ENCODE results near the gene MCF2L.
"Not testable (repeated sequence)": the region's sequence is repeated elsewhere in the genome, so short reads cannot be mapped to it uniquely, and the experiment has no call there.

Gene MCF2L

DNA sequence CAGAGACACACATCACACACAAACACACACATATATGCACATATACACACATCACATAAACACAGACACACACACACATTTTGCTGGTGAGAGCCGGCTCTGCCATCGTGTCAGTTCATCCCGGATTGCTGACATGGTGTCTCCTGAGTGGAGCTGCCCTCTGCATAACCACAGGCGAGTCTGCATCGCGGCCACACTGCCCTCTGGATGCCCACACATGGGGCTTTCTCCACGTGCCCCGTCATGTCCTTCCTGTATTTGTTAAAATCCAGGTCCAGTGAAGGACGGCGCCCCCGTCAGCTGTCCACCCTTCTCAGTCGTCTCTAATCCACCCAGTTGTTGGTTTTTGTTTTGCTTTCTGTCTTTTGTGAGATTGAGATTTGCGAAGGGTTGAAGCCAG lies 84.0 kb downstream of the MCF2L start:
- no peak for DNase-seq (ENCODE audit: insufficient read length)
- TF ChIP-seq POLR2A (IDR thresholded peaks at IDR 0.05; ENCODE audit: low read depth, low read length): no peak
- no peak for TF ChIP-seq TAF1 (IDR thresholded peaks at IDR 0.05; ENCODE audit: borderline replicate concordance, low read depth, low read length)
- TF ChIP-seq POLR2AphosphoS5 (IDR thresholded peaks at IDR 0.05; ENCODE audit: low read depth, low read length): no peak
- FAIRE-seq: no peak

DNA sequence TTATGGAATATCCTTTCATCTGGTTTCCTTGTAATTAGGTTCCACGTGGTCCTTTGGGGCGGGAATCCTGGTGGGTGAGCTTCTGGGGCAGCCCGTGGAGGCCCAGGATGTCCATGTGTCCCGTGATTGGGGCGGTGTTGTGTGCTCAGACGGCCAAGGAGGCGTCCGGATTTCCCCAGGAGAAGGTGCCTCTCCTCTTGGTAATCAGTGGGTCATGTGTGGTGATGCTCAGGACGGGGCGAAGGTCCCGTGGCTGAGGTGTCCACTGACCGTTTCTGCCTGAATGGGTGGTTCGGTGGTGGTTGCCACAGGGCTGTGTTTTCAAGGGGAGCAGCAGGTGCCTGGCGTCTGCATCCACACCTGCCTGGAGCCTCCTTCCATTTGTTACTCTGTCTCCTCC lies 84.4 kb downstream of the MCF2L start:
- TF ChIP-seq POLR2AphosphoS5 (IDR thresholded peaks at IDR 0.05; ENCODE audit: low read depth, low read length): no peak
- FAIRE-seq: no peak

DNA sequence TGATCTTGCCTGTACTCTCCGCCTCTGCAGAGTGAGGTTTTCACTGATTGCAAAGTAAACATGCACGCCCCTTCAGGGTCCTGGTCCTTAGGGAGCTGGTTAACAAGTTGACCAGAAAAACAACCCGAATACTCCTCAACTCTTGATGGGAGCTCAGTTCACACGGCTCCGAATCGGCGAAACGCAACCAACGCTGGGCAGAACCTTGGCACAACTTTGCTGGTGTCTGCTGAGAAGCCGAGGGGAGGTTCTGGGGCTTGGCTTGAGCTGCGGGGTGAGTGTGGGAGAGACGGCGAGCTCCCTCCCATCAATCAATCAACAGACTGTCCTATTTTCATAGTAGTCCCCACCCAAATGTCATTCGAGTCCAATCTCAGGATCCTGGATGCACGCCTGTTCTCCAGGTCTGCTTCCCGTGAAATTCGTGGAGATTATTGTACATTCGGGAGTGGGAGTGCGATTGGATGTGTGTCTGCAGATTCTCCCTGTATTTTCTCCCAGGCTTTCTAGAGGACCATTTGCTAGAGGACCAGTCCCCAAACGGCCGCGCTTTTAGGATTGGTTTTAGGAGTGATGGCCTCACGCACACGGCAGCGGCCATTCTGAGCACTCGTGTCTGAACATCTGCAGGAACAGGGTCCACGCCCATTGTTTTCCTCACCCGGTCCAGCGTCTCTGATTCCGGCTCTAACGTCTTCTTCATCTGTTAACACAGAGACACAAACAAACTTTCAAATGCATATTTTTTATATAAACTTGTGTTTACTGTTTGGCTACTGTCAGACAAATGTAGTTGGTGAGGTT lies 85.0 kb downstream of the MCF2L start:
- DNase-seq (ENCODE audit: insufficient read length) (no peak), FAIRE-seq (no peak)
- TF ChIP-seq POLR2A (IDR thresholded peaks at IDR 0.05; ENCODE audit: low read depth, low read length): no peak
- no peak for TF ChIP-seq POLR2AphosphoS5 (IDR thresholded peaks at IDR 0.05; ENCODE audit: low read depth, low read length)
- no peak for TF ChIP-seq TAF1 (IDR thresholded peaks at IDR 0.05; ENCODE audit: borderline replicate concordance, low read depth, low read length)

More for the DNA sequence above, 84.4 kb downstream of the MCF2L start:
- no peak for DNase-seq (ENCODE audit: insufficient read length)

DNA sequence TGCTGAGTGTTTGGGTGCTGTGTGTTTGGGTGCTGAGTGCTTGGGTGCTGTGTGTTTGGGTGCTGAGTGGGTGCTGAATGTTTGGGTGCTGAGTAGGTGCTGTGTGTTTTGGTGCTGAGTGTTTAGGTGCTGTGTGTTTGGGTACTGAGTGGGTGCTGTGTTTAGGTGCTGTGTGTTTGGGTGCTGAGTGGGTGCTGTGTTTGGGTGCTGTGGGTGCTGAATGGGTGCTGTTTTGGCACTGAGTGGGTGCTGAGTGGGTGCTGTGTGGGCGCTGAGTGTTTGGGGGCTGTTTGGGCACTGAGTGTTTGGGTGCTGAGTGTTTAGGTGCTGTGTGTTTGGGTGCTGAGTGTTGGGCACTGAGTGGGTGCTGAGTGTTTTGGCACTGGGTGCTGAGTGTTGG lies 88.1 kb downstream of the MCF2L start:
- no peak for DNase-seq (ENCODE audit: insufficient read length)
- FAIRE-seq: no peak
- TF ChIP-seq POLR2AphosphoS5 (IDR thresholded peaks at IDR 0.05; ENCODE audit: low read depth, low read length) (no peak), TAF1 (IDR thresholded peaks at IDR 0.05; ENCODE audit: borderline replicate concordance, low read depth, low read length) (no peak), POLR2A (IDR thresholded peaks at IDR 0.05; ENCODE audit: low read depth, low read length) (no peak)

- not testable (repeated sequence) for DNase-seq (ENCODE audit: insufficient read length); FAIRE-seq
Measured at GRCh38 chr13:113057559-113057958, 88.5 kb downstream of the MCF2L start.

- DNase-seq (ENCODE audit: insufficient read length): no peak
- FAIRE-seq: no peak
- TF ChIP-seq POLR2AphosphoS5 (IDR thresholded peaks at IDR 0.05; ENCODE audit: low read depth, low read length): no peak
- no peak for TF ChIP-seq POLR2A (IDR thresholded peaks at IDR 0.05; ENCODE audit: low read depth, low read length)
- no peak for TF ChIP-seq TAF1 (IDR thresholded peaks at IDR 0.05; ENCODE audit: borderline replicate concordance, low read depth, low read length)
Measured at GRCh38 chr13:113058129-113058987, 89.3 kb downstream of the MCF2L start.

DNA sequence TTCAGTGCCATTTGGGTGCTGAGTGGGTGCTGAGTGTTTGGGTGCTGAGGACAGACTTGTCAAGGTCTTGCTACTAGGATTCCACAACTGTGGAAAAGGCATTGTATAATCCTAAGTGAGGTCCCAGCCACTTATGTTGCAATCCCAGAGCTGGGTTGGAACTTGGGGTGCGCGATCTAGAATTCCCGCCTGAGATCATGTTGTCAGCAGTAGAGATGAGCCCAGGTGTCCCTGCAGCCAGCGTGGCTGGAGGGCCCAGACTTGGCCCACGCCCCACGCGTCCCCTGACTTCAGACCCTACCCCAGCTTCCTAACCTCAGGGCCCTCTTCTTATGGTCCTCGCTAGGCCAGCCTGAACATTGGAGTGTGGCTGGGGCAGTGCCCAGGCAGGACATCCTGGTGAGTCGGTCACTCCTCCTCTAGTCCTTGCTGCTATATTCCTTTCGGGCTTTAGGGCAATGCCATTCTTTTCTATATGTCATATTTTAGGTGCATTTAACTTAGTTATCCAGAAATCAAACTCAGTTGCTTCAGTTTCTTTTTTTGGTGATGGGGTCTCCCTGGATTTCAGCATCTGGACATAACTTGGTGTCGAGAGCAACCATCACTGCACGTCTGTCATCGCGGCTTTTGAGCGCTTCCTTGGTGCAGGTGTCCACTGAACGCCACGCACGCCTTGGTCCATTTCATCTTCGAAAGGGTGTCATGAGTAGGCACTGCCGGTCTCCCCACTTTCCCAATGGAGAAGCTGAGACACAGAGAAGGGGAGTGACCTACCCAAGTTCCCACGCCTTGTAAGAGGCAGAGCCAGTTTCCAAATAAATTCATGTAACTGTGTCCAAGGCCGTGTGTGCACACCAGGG lies 90.2 kb downstream of the MCF2L start:
- DNase-seq (ENCODE audit: insufficient read length) (no peak), FAIRE-seq (no peak)
- no peak for TF ChIP-seq TAF1 (IDR thresholded peaks at IDR 0.05; ENCODE audit: borderline replicate concordance, low read depth, low read length)
- no peak for TF ChIP-seq POLR2AphosphoS5 (IDR thresholded peaks at IDR 0.05; ENCODE audit: low read depth, low read length)
- no peak for TF ChIP-seq POLR2A (IDR thresholded peaks at IDR 0.05; ENCODE audit: low read depth, low read length)

DNA sequence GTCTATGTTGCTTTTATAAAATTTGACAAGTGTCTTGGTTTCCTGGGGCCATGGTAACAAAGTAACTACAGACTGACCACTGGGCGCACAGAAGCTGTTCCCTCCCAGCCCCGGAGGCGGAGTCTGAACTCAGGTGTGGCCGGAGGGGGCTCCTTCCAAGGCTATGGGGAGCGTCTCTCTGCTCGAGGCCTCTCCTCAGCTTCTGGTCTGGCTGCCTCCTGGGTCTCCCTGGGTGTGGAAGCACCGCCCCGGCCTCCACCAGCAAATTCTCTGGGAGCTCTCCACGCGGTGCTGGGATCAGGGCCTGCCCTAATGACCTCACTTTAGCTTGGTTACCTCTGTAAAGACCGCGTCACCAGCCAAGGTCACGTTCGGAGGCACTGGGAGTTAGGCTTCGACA lies 90.9 kb downstream of the MCF2L start:
- no peak for TF ChIP-seq POLR2AphosphoS5 (IDR thresholded peaks at IDR 0.05; ENCODE audit: low read depth, low read length)
- no peak for TF ChIP-seq TAF1 (IDR thresholded peaks at IDR 0.05; ENCODE audit: borderline replicate concordance, low read depth, low read length)
- no peak for TF ChIP-seq POLR2A (IDR thresholded peaks at IDR 0.05; ENCODE audit: low read depth, low read length)
- FAIRE-seq: no peak
- DNase-seq (ENCODE audit: insufficient read length): no peak

GRCh38 chr13:113060557-113061270 lies 91.7 kb downstream of the MCF2L start:
- FAIRE-seq: no peak
- TF ChIP-seq POLR2AphosphoS5 (IDR thresholded peaks at IDR 0.05; ENCODE audit: low read depth, low read length) (no peak), TAF1 (IDR thresholded peaks at IDR 0.05; ENCODE audit: borderline replicate concordance, low read depth, low read length) (no peak), POLR2A (IDR thresholded peaks at IDR 0.05; ENCODE audit: low read depth, low read length) (no peak)
- DNase-seq (ENCODE audit: insufficient read length): no peak

- TF ChIP-seq POLR2A (IDR thresholded peaks at IDR 0.05; ENCODE audit: low read depth, low read length): no peak
- no peak for TF ChIP-seq TAF1 (IDR thresholded peaks at IDR 0.05; ENCODE audit: borderline replicate concordance, low read depth, low read length)
- no peak for TF ChIP-seq POLR2AphosphoS5 (IDR thresholded peaks at IDR 0.05; ENCODE audit: low read depth, low read length)
- DNase-seq (ENCODE audit: insufficient read length) (no peak), FAIRE-seq (no peak)
Measured at GRCh38 chr13:113061271-113061625, 92.2 kb downstream of the MCF2L start.
